GM21528 (cell line): ENCODE results near the gene DDI2.
"Not testable (repeated sequence)": the region's sequence is repeated elsewhere in the genome, so short reads cannot be mapped to it uniquely, and the experiment has no call there.

Source experiments
- ATAC-seq: cut with Tn5 transposase; IDR thresholded peaks from one replicate; pipeline ENCODE4 v1.9.1; 2021; ENCODE audit warnings: mild to moderate bottlenecking, moderate library complexity; ENCODE audit not compliant: unreplicated experiment, low FRiP score

DDI2 gene

DNA sequence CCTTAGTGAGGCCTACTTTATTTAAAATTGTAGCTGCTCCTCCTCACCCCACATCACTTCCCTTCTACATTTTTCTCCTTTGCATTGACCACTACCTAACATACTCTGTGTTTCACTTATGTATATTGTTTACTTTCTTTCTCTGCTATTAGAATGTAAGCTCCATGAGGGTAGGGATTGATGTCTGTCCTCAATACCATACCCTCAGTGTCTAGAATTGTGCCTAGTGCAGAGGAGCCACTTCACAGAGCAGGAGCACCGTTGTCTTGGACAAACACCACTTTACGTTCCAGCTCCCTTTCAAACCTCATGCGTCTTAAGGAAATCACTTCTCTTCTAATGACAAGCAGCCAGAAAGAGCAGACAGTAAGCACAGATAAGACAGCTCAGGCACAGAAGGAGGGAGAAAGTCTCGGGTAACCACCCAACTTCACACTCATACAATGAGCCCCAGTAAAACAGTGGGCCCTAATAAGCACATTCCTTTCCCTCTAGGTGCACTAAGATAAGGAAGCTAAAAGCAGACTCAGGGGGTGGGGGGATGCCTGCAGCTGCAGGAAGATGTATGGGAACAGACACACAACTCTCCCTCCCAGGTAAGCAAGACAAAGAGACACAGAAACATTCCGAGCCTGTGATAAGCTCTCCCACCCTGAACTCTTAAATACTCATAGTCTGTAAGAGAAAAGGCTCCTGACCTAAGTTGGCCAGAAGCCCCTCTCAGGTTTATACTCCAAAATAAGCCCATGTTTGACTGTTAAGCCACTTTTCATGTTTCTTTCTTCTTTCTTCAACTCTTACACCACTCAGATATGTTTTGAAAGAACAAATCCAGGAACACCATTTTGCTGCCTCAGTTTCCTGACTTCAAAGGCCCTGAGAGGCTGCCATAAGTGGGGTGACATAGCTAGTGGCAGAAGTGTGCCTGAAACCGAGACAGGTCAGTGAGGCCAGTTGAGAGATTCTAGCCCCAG, 59.7 kb downstream of the DDI2 start:
- no peak for ATAC-seq

DNA sequence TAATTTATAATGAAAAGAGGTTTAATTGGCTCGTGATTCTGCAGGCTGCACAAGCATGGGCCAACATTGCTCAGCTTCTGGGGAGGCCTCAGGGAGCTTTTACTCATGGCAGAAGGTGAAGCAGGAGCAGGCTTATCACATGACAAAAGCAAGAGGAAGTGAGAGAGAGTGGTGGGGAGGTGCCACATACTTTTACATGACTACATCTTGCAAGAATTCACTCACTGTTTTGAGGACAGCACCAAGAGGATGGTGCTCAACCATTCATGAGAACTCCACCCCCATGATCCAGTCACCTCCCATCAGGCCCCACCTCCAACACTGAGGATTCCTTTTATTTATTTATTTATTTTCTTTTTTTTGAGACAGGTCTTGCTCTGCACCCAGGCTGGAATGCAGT, 61.3 kb downstream of the DDI2 start:
- ATAC-seq, result no peak

DNA sequence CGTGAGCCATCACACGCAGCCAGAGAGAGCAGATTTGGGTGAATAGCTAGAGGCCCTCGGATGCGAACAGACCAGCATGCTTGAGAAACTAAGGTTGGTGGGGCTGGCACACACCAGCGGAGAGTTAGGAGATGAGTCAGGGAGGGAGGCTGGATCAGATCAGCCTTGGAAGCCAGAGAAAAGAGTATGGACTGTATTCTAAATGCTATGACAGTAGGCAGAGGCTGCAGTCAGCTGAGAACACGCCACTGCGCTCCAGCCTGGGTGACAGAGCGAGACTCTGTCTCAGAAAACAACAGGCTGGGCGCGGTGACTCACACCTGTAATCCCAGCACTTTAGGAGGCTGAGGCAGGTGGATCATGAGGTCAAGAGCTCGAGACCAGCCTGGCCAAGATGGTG, 62.9 kb downstream of the DDI2 start:
- ATAC-seq, result no peak

DNA sequence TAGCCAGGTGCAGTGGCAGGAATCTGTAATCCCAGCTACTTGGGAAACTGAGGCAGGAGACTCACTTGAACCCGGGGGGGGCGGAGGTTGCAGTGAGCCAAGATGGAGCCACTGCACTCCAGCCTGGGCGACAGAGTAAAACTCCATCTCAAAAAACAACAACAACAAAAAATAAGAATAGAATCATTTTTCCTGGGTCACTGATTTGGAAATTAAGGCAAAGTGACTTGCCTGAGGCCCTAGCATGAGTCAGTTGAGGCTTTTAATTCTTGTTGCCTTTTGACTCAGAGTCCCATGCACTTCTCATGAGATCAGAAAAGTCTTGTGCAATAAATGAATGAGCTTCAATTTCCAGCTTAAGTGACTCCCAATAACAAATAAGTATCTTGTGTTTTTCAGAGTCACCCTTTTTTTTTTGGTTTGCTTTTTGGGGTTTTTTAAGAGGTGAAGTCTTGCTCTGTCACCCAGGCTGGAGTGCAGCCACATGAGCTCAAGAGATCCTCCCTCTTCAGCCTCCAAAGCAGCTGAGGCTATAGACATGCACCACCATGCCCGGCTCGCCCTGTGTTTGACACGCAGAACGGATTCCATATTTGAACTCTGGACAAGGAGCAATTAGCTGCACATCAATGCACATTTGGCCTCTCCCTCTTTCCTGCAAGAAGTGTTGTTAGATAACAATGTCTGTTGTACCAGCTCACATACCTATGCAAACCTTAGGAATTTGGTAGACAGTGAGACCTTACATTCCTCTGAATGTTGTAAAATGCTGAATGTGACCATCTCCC, 63.5 kb downstream of the DDI2 start:
- no peak for ATAC-seq

DNA sequence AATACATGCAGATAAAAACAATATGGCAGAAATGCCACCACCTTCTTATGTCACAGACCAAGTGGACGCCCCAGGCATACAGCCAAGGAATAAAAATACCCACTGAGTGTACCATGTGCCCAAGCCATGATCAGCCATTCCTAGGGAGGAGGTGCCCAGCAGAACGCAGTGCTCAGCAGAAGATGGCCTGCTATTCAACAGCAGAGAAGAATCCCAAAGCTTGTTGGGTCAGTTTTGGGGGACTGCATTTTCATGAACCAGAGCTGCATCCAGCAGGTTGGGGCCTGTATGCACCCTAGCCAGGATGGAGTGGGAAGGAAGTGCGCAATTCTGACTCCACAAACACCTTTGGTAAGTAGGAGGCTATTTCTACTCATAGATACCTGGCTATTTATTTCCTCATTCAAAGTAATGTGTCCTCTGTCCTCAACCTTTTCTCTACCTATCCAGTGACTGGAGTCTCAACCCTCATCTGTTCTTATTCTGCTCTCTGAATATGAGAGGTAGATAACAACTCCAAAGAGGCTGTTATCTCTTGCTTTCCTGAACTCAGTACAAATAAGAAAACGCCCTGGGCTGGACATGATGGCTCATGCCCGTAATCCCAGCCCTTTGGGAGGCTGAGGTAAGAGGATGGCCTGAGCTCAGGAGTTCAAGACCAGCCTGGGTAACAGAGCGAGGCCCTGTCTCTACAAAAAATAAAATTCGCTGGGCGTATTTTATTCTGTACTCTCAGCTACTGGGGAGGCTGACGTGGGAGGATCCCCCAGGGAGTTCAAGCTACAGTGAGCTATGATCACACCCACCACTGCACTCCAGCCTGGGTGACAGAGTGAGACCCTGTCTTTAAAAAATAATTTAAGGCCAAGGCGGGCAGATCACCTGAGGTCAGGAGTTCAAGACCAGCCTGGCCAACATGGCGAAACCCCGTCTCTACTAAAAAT, 64.4 kb downstream of the DDI2 start:
- no peak for ATAC-seq

DNA sequence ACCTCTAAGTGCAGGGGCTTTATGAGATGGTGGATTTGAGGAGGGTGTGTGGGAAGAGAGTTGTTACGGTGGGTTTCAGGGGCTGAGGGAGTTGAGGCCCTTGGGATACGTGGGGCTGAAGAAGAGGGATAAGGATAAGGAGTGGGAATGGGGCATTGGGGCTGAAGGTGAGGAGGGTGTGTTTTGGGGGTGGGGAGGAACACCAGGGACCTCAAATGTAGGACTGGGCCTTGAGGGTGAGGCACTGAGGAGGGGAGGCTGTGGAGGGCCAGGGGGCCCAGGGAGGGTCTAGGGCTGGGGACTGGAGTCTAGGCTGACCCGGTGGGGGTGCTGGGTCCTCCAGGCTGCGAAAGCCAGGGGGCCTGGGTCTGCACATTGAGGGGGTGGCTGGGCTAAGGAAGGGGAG, 65.7 kb downstream of the DDI2 start:
- no peak for ATAC-seq

DNA sequence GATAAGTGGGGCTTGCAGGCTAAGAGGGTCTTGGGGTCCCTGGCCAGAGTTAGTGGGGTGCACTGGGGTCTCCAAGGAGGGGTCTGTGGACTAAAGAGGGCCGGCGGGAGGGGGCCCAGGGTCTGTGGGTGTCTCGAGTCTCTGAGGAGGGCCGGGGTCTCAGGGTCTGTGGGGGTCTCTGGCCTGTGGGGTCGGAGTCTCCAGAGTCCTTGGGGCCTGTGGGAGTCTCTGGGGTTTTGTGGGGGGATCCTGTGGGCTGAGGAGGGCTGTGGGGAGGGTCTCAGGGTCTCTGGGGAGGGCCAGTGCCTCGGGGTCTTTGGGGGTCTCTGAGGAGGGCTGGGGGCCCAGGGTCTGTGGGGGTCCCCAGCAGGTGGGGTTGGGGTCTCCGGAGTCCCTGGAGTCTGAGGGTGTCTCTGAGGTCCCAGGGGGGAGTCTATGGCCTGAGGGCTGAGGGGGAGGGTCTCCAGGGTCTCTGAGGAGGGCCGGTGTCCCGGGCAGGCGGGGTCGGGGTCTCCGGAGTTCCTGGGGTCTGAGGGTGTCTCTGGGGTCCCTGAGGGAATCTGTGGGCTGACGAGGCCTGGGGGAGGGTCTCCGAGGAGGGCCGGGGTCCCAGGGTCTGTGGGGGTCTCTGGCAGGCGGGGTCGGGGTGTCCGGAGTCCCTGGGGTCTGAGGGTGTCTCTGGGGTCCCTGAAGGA, 66.2 kb downstream of the DDI2 start:
- no peak for ATAC-seq

DNA sequence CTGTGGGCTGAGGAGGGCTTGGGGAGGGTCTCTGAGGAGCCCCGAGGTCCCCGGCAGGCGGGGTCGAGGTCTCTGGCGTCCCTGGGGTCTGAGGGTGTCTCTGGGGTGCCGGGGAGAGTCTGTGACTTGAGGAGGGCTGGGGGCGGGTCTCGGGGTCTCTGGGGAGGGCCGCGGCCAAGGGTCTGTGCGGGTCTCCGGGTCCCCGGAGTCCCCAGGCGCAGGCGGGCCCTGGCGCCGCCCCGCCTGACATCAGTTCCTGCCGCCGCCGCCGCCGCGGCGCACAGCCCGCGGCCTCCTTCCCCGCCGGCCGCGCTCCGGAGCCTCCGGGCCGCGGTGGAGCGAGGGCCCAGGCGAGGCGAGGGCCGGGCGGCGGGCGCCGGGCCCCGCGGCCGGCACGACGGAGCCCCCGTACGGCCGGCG, 66.8 kb downstream of the DDI2 start, which contains the start of gene PLEKHM2:
Gene PLEKHM2 (plus strand): TSS at position 279 of the 420 bp plus-strand sequence. CDS start 239 bp downstream, outside the sequence.
- ATAC-seq, result peak; percentile 52

DNA sequence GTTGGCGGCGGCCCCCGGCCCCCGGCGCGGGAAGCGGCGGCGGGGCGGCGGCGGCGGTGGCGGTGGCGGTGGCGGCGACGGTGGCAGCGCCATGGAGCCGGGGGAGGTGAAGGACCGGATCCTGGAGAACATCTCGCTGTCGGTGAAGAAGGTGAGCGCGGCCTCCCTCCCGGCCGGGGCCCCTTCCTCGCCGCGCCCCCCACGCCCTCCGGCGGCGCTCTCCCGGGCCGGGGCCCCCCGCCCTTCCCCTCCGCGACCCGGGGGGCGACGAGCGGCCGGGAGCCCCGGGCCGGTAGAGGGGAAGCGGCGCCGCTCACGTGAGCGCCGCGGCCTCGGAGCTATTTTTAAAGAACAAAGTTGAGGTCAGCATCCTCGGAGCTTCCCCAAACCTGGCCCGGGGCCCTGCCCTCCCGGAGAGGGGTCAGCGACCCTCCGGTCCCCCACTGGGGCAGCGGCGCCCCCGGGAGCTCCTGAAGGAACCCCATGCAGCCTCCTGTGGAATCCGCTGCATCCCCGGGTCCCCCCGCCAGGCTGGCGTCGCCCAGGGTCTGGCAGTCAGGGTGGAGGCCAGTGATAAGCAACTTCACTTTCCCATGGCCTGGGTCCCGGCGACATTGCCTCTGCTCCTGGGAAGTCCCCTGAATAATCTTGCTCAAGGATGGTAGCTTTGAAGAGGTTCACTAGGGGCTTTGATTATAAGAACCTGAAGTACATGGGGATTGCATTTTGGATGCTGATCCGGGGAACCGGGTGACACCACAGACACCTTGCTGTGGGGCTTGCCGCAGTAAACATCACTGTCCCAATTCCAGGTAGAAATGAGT, 67.4 kb downstream of the DDI2 start:
- ATAC-seq, result peak; percentile 56

DNA sequence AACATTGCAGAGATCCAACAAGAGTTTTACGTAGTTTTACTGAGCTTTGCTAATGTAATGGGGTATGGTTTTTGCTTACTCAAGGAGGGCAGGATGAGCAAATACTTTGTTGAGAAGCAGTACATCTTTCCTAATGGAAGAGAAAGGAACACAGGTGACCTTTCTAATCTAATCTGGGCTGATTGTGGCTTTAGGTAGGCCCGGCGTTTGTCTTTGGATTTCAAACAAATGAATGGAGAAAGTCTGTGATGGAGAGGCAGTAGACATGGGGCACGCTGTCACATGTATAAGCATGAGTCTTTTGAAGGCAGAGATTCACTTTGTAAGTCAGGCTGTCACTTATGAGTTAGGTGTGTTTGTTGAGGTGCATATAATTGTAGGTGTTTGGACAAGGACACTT, 68.6 kb downstream of the DDI2 start:
- ATAC-seq, result no peak

DNA sequence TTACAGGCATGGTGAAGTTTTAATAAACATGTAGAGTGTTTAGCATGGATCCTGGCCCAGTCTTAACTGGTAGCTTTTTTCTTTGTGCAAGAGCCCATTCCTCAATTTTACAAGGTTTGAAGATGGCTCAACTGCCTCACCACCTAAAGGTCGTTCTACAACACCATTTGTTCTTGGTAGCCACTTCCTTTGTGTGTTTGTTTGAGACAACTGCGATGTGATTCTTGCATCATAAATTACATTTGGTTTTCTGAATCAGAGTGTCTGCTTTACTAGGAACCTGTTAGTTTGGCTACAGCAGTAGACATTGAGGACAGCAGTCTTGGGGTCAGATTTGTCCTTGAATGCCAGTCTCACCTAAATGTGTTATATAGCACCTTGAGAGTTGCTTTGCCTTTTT, 70.2 kb downstream of the DDI2 start:
- no peak for ATAC-seq

DNA sequence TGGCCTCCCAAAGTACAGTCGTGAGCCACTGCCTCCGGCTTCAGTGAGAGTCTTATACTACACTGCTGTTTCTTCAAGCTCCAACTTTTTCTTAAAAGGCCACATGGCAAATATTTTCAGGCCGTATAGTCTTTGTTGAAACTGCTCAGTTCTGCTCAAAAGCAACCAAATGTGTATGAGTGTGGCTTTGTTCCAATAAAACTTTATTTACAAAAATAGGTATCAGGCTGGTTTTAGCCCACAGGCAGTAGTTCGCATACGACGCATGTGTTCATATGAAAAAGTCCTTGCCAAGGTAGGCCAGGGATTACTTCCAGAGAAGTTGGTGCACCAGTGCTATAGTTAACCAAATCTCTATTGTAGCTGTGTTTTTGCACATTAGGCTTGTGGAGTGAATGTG, 73.1 kb downstream of the DDI2 start:
- no peak for ATAC-seq

DNA sequence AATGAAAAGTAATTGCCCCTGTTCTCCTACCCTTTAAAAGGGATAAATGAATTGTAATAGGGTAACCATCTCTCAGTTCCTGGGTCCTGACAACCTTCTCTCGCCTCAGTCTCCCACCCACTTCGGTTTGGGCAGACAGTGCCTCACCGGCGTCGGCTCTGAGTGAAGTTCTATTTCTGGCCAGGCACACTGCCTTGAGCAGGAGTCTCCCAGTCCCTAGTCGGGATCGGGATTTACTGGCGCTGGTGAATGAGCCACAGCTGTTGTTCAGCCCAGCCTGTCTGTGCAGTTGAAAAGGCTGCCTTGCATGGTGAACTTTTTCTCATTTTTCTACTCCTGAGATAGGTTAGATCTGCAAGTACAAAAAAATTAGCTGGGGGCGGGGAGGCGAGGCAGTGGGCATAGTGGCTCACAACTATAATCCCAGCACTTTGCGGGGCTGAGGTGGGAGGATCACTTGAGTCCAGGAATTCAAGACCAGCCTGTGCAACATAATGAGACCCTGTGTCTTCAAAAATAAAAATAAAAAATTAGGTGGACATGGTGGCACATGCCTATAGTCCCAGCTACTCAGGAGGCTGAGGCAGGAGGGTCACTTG, 74.3 kb downstream of the DDI2 start:
- no peak for ATAC-seq

DNA sequence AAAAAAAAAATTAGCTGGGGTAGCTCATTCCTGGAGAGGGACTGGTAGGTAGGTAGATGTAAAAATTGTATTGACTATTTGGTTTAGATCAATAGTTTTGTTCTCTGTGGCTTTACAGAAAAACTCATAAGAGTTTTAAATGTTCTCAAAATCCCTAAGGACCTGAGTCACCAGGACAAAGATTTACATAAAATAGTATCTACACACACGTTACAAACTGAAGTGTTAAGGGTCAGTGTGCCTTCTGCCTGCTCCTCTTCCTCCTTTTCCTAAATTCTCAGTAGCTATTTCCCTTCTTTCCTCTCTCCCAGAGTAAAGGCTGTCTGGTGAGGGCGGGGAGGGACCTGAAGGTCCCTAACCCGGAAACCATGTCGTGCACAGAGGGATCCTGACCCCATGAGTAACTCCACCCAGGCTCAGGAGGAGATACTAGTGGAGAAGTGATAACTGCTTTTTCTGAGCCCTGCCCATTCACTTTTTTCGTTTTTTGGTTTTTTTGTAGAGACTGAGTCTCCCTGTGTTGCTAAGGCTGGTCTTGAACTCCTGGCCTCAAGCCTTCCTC, 74.9 kb downstream of the DDI2 start:
- no peak for ATAC-seq

DNA sequence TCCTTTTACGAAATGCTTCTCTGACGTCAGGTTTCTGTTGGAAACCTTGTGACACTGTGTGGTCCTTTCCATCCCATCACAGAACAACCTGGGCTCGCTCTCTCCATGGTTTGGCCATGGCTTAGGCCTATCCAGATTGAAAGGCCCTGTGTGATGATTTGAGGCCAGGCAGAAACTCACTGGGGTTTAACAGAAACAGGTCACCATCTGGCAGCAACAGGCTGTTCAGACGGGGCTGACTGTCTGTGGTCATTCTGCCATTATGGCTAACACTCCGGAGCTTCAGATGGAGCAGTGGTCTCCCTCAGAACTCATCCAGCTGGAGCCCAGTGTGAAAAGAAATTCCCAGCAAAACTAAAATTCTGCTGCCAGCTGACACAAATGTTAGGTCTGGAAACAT, 76.1 kb downstream of the DDI2 start:
- no peak for ATAC-seq

DNA sequence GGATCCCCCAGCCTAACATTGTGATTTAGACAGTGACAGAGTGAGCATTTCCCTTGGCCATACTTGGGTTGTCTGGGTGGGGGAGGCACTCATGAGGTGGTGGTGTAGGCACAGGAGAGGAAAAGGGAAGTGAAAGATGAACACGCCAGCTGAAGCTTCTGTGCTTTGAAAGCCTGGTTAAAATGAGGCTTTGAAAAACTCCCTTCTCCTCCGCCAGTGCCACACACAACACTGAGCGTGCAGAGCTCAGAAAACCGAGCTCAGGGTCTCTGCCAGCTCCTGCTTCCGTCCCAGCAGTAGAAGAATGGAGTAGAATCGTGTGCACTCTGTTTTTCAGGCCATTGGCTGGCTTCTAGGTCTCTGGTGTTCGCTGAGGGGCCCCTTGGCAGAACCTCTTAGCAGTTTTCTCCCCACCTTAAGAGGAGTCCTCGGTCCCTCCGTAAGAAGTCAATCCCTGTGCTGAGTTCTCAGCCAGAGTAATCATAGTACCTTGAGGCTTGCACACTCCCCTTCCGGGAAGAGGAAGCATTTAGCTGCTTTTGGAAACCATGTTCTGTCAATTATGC, 79.8 kb downstream of the DDI2 start:
- peak; percentile 90 for ATAC-seq

DNA sequence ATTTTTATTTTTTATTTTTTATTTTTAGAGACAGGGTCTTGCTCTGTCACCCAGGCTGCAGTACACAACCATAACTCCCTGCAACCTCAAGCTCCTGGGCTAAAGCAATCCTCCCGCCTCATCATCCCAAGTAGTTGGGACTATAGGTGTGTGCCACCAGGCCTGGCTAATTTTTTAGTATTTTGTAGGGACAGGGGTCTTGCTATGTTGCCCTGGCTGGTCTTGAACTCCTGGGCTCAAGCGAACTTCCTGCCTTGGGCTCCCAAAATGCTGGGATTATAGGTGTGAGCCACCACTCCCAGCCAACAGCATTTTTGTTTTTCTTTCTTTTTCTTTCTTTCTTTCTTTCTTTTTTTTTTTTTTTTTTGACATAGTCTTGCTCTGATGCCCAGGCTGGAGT, 80.9 kb downstream of the DDI2 start:
- no peak for ATAC-seq

DNA sequence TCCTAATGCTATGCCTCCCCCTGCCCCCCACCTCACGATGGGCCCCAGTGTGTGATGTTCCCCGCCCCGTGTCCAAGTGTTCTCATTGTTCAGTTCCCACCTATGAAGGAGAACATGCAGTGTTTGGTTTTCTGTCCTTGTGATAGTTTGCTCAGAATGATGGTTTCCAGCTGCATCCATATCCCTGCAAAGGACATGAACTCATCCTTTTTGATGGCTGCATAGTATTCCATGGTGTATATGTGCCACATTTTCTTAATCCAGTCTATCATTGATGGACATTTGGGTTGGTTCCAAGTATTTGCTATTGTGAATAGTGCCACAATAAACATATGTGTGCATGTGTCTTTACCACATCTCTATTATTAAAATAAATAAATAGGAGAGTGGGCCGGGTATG, 82.1 kb downstream of the DDI2 start:
- not testable (repeated sequence) for ATAC-seq
